GM21515 (cell line): ENCODE measurements around the gene NSG1.
"Not testable (repeated sequence)": the region's sequence is repeated elsewhere in the genome, so short reads cannot be mapped to it uniquely, and the experiment has no call there.

Source experiments
- ATAC-seq: cut with Tn5 transposase; IDR thresholded peaks from one replicate; pipeline ENCODE4 v1.9.1; 2021; ENCODE audit not compliant: unreplicated experiment

The NSG1 gene

GRCh38 chr4:4415107-4415805, 28.4 kb downstream of the NSG1 start:
- ATAC-seq, result no peak

GRCh38 chr4:4415806-4416805, 29.2 kb downstream of the NSG1 start:
- ATAC-seq, result no peak

- ATAC-seq, result no peak
These were observed 30.1 kb downstream of the NSG1 start for GRCh38 chr4:4416981-4417380.

- ATAC-seq, result no peak
These were observed 31.0 kb downstream of the NSG1 start for GRCh38 chr4:4417886-4418285.

- no peak for ATAC-seq
These were observed 31.9 kb downstream of the NSG1 start for GRCh38 chr4:4418676-4419390.

- no peak for ATAC-seq
These were observed 33.0 kb downstream of the NSG1 start for GRCh38 chr4:4419896-4420295.

GRCh38 chr4:4420421-4420820, 33.5 kb downstream of the NSG1 start:
- no peak for ATAC-seq

- ATAC-seq, result no peak
These were observed 34.5 kb downstream of the NSG1 start for GRCh38 chr4:4421356-4421755.

- ATAC-seq, result not testable (repeated sequence)
These were observed 35.2 kb downstream of the NSG1 start for GRCh38 chr4:4422117-4422516.

- ATAC-seq, result no peak
These were observed 36.1 kb downstream of the NSG1 start for GRCh38 chr4:4422856-4423499.

GRCh38 chr4:4423706-4424498, 37.0 kb downstream of the NSG1 start:
- no peak for ATAC-seq

GRCh38 chr4:4424499-4425115, 37.7 kb downstream of the NSG1 start:
- no peak for ATAC-seq

- no peak for ATAC-seq
These were observed 38.3 kb downstream of the NSG1 start for GRCh38 chr4:4425119-4425690.

GRCh38 chr4:4425696-4426095, 38.8 kb downstream of the NSG1 start:
- no peak for ATAC-seq

GRCh38 chr4:4426511-4427120, 39.7 kb downstream of the NSG1 start:
- no peak for ATAC-seq

- no peak for ATAC-seq
These were observed 40.4 kb downstream of the NSG1 start for GRCh38 chr4:4427121-4427870.

GRCh38 chr4:4427886-4428285, 41.0 kb downstream of the NSG1 start:
- no peak for ATAC-seq
